Stomach (tissue), 9 donors: ENCODE results near the gene CCDC88C. TPM values are rescaled to one million over a fixed set of nuclear protein-coding genes. Genes with fewer than 3 reads are reported as not detected.

Source experiments
- DNase-seq, 2 donors: peaks; one replicate each; pipeline versions ENCODE4 v3.0.0 to v3.0.0-alpha.2; 2013 to 2019
- H3K27ac ChIP-seq, 5 donors: fragments of 200-600 bp in 4 of 5; sonication (generic) in 4 of 5; one replicate each; pipeline ENCODE4 v1.5.1; 2013 to 2019; ENCODE audit warnings: mild to moderate bottlenecking in 1 of 5, moderate library complexity in 1 of 5
- H3K27me3 ChIP-seq, 3 donors: fragments of 200-600 bp; sonication (generic); one replicate each; pipeline ENCODE4 v1.5.1; 2017 to 2019; ENCODE audit warnings: mixed run types in 1 of 3
- H3K36me3 ChIP-seq, 4 donors: fragments of 200-600 bp; sonication (generic); 1 replicate in 3 of 4; 2 replicates in 1 of 4; pipeline ENCODE4 v1.5.1; 2016 to 2019
- H3K4me1 ChIP-seq, 4 donors: fragments of 200-600 bp; sonication (generic); one replicate each; pipeline ENCODE4 v1.5.1; 2016 to 2019
- H3K4me3 ChIP-seq, 4 donors: fragments of 200-600 bp; sonication (generic) in 3 of 4; one replicate each; pipeline ENCODE4 v1.5.1; 2016 to 2019; ENCODE audit warnings: mild to moderate bottlenecking in 1 of 4
- H3K9me3 ChIP-seq, 4 donors: fragments of 200-600 bp; sonication (generic); one replicate each; pipeline ENCODE4 v1.5.1; 2016 to 2019
- EP300 ChIP-seq: sonication (generic); formaldehyde crosslinking; IDR thresholded peaks from one replicate; pipeline ENCODE4 v1.6.1; 2017; ENCODE audit warnings: antibody characterized with exemption
- POLR2A ChIP-seq, 4 donors: fragments of 450-650 bp; IDR thresholded peaks; one replicate each; pipeline ENCODE4 v1.6.1; 2016; ENCODE audit warnings: antibody characterized with exemption in 4 of 4, control low read depth in 2 of 4, mild to moderate bottlenecking in 1 of 4, moderate library complexity in 1 of 4
- POLR2AphosphoS5 ChIP-seq, 3 donors: sonication (generic); formaldehyde crosslinking; IDR thresholded peaks; one replicate each; pipeline ENCODE4 v1.6.1; 2016; ENCODE audit warnings: antibody characterized with exemption in 3 of 3
- WGBS, 5 donors: extraction: QIAGEN DNeasy Blood & Tissue Kit in 3 of 5; methylation state at CpG; one replicate each; pipeline versions ENCODE4 v1.1.5 to v1.1.7; 2013 to 2018; 5-methylcytosine and 5-hydroxymethylcytosine counted together
- intact Hi-C: fragments of 100-400 bp; cut with DNase I; formaldehyde crosslinking; loops from one replicate; pipeline ENCODE4 v1.15.1; 2023; ENCODE audit warnings: low total_unique reads
- polyA plus RNA-seq, 3 donors: library from polyadenylated mRNA; stranded (reverse); fragments of 200-250 nt; gene quantifications; one replicate each; pipeline ENCODE4 v1.2.3, GENCODE V29; 2013
- total RNA-seq, 5 donors: library from RNA; depleted of rRNA; stranded (reverse); fragments of >200 nt; gene quantifications; one replicate each; pipeline versions ENCODE4 v1.1.0 to v1.2.3, GENCODE V29; 2014 to 2016
- TF ChIP-seq, protein P1 (sequence below), 7 experiments: fragments of 450-650 bp in 4 of 7; fragments of 200-600 bp in 3 of 7; sonication (generic) in 3 of 7; IDR thresholded peaks; one replicate each; pipeline ENCODE4 v1.5.1; 2016 to 2019; ENCODE audit warnings: antibody characterized with exemption in 7 of 7, control low read depth in 2 of 7, mild to moderate bottlenecking in 1 of 7
- donor health status: healthy with polysubstance abuse.
- donor health status: Bipolar disorder and iron deficiency.
- donor health status: healthy.

CCDC88C gene
- total and polyA plus RNA-seq, 8 donors, result 10.5 to 66.9 (median 22.3) TPM

DNA sequence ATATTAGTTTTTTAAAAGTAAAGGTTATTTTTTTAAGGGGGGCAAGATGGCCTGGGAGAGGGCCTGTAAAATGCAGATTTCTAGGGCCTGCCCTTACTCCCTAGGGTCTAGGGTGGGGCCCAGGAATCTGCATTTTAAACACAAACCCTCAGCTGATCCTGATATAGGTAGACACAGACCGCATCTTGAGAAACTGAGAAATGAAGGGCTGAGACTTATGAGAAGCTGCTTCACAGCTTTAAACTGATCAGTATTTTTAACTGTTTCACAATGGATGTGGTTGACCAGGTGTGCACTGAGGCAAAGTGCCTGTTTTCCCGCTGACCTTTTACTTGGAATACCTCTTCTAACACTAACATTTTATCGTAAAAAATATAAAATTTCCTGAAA is 84.0 kb downstream of the CCDC88C start:
- peaks cover 9 to 53% (median 45%) of the 10 kb centered on the region in 4 donors for H3K36me3 ChIP-seq
- H3K4me3 ChIP-seq, result no peak overlapping the region
- intact Hi-C loops, result no loop called here
- 93 to 96% (median 95%) methylated on average over 3 of the region's 3 CpGs for WGBS, 5 donors
- H3K9me3 ChIP-seq, result no peaks in the 10 kb centered on the region
- peaks cover 17 to 34% (median 26%) of the 10 kb centered on the region in 4 donors for H3K4me1 ChIP-seq
- TF ChIP-seq, protein P1, sequence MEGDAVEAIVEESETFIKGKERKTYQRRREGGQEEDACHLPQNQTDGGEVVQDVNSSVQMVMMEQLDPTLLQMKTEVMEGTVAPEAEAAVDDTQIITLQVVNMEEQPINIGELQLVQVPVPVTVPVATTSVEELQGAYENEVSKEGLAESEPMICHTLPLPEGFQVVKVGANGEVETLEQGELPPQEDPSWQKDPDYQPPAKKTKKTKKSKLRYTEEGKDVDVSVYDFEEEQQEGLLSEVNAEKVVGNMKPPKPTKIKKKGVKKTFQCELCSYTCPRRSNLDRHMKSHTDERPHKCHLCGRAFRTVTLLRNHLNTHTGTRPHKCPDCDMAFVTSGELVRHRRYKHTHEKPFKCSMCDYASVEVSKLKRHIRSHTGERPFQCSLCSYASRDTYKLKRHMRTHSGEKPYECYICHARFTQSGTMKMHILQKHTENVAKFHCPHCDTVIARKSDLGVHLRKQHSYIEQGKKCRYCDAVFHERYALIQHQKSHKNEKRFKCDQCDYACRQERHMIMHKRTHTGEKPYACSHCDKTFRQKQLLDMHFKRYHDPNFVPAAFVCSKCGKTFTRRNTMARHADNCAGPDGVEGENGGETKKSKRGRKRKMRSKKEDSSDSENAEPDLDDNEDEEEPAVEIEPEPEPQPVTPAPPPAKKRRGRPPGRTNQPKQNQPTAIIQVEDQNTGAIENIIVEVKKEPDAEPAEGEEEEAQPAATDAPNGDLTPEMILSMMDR (IDR thresholded peaks at IDR 0.05), result no peak
- no peak for TF ChIP-seq POLR2A (IDR thresholded peaks at IDR 0.05)
- no peak for TF ChIP-seq POLR2AphosphoS5 (IDR thresholded peaks at IDR 0.05)
- TF ChIP-seq EP300, result no peak
- no peaks in the 10 kb centered on the region for H3K27me3 ChIP-seq
- DNase-seq, result no peak
- no peak overlapping the region for H3K27ac ChIP-seq

DNA sequence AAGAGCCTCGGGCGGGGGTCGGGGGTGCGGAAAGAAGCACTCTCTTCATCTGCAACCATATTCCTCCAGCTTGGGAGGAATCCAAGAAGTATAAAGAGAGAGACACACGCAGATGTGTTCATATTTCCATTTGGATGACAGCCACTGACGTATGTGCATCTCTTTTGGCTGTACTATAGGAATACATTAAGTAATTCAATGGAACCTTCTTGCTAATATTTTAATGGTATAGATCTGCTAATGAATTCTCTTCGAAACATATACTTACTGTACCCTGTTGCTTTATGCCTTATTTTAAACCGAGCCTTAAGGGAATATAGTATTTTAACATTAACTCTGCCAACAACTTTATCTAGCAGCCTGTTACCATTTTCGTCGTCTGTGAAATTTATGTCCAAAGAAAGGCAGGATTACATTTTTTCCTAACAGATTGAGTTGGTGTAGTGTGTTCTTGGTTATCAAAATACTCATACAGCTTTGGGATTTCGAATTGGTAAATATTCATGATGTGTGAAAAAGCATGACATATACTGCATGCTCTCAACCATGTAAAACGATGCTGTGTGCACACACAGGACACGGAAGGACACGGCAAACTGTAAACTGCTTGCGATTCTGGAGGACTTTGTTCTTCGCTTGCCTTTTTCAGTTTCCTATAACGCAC is 84.5 kb downstream of the CCDC88C start:
- no peak overlapping the region for H3K27ac ChIP-seq
- H3K36me3 ChIP-seq, result peaks cover 5 to 48% (median 40%) of the 10 kb centered on the region in 4 donors
- no peak for TF ChIP-seq EP300
- TF ChIP-seq POLR2AphosphoS5 (IDR thresholded peaks at IDR 0.05), result no peak
- TF ChIP-seq, protein P1 (IDR thresholded peaks at IDR 0.05), result no peak
- no peak for TF ChIP-seq POLR2A (IDR thresholded peaks at IDR 0.05)
- DNase-seq, result no peak
- intact Hi-C loops, result no loop called here
- peaks cover 17 to 34% (median 26%) of the 10 kb centered on the region in 4 donors for H3K4me1 ChIP-seq
- no peaks in the 10 kb centered on the region for H3K9me3 ChIP-seq
- no peaks in the 10 kb centered on the region for H3K27me3 ChIP-seq
- WGBS, 5 donors, result 63 to 74% (median 70%) methylated on average over 17 of the region's 17 CpGs
- H3K4me3 ChIP-seq, result no peak overlapping the region

DNA sequence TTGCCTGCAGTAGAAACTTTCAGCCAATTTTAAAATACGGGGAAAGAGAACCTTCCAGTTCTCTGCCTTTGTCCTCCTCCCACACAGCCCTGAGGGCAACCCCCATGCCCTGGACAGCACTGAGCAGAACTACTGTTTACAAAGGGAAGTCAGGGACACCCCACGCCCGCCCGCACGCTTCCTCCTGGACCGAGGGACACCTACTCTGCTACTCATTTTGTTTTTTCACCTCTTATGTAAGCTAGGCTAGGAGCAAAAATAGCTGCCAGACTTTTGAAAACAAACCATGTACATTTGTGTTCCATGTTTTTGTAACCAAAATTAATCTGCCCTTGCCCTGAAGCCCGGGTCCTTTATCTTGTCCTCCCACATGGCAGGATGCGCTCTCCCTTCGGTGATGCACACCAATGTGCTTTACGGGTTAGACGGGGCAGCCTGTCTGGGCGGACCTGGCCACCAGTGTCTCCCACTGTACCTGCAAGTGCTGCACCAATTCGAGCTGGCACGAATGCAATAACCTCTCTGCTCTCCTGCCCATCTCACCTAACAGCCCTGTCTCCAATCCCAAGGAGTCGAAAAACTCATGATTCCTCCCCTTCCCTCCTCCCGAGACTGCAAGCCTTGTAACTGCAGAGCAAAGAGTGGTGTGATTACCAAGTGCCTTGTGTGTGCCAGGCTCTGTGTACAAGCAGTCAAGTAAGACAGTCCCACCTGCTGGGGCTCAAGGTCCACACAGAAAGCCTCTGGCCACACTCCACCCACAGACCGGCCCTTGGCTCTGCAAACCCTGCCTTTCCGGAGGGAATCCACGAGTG is 85.2 kb downstream of the CCDC88C start:
- Histone ChIP-seq H3K4me3 (no peak overlapping the region), H3K9me3 (no peaks in the 10 kb centered on the region), H3K4me1 (peaks cover 17 to 36% (median 26%) of the 10 kb centered on the region in 4 donors), H3K36me3 (peaks cover 0 to 40% (median 33%) of the 10 kb centered on the region in 4 donors), H3K27ac (peak overlapping the region in 1 of 5 donors; percentile 0), H3K27me3 (no peaks in the 10 kb centered on the region)
- intact Hi-C loops, result no loop called here
- no peak for TF ChIP-seq EP300
- 38 to 57% (median 49%) methylated on average over 19 of the region's 19 CpGs for WGBS, 5 donors
- DNase-seq, result peak; percentile 60 to 64

DNA sequence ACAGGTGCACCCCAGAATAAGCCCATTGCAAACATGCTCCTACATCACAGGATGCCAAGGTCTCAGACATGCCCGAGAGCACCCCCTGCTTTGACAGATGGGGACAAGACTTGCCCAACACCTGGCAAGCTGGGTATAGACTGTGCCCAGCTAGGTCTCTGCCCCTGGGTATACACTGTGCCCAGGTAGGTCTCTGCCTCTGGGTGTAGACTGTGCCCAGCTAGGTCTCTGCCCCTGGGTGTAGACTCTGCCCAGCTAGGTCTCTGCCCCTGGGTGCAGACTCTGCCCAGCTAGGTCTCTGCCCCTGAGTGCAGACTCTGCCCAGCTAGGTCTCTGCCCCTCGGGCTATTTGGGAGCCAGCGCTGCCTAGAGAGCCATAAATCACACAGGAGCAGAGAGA is 85.9 kb downstream of the CCDC88C start:
- TF ChIP-seq, protein P1 (IDR thresholded peaks at IDR 0.05), result no peak
- Histone ChIP-seq H3K27me3 (no peaks in the 10 kb centered on the region), H3K27ac (peak overlapping the region in 1 of 5 donors; percentile 0), H3K4me1 (peaks cover 17 to 42% (median 29%) of the 10 kb centered on the region in 4 donors), H3K36me3 (peaks cover 0 to 34% (median 26%) of the 10 kb centered on the region in 4 donors), H3K9me3 (no peaks in the 10 kb centered on the region), H3K4me3 (no peak overlapping the region)
- intact Hi-C loops, result no loop called here
- no peak for DNase-seq
- WGBS, 5 donors, result 59 to 85% (median 79%) methylated on average over 3 of the region's 3 CpGs
